Trophoblast cell (in vitro differentiated cells and primary cell): ENCODE measurements around the gene BAIAP2.

Experiments used
- DNase-seq, 2 donors: peaks; one replicate each; pipeline ENCODE4 v3.0.0-alpha.2; 2016
- H2AFZ ChIP-seq: 2 replicates; pipeline ENCODE4 v1.6.1; 2013; ENCODE audit warnings: low read length, moderate library complexity, mild to moderate bottlenecking; ENCODE audit not compliant: insufficient read depth, poor library complexity
- H2AK5ac ChIP-seq: 2 replicates; pipeline ENCODE4 v1.6.1; 2013; ENCODE audit warnings: mild to moderate bottlenecking, low read length
- H2BK120ac ChIP-seq: 2 replicates; pipeline ENCODE4 v1.6.1; 2013; ENCODE audit warnings: low read length, mild to moderate bottlenecking, moderate library complexity; ENCODE audit not compliant: insufficient read depth, poor library complexity
- H2BK12ac ChIP-seq: 2 replicates; pipeline ENCODE4 v1.6.1; 2013; ENCODE audit warnings: mild to moderate bottlenecking, low read length, moderate library complexity
- H2BK5ac ChIP-seq: 2 replicates; pipeline ENCODE4 v1.6.1; 2013; ENCODE audit warnings: low read length, low read depth, moderate library complexity, mild to moderate bottlenecking; ENCODE audit not compliant: poor library complexity
- H3K14ac ChIP-seq: 2 replicates; pipeline ENCODE4 v1.6.1; 2013; ENCODE audit warnings: mild to moderate bottlenecking, low read length
- H3K18ac ChIP-seq: 2 replicates; pipeline ENCODE4 v1.6.1; 2013; ENCODE audit warnings: mild to moderate bottlenecking, low read length
- H3K23ac ChIP-seq: 2 replicates; pipeline ENCODE4 v1.6.1; 2013; ENCODE audit warnings: low read length
- H3K27ac ChIP-seq: 2 replicates; pipeline ENCODE4 v1.5.1; 2013; ENCODE audit warnings: low read depth, mild to moderate bottlenecking, inconsistent platforms, low read length, moderate library complexity
- H3K27me3 ChIP-seq: 2 replicates; pipeline ENCODE4 v1.6.1; 2013; ENCODE audit warnings: inconsistent platforms, mild to moderate bottlenecking, low read length, moderate library complexity; ENCODE audit not compliant: insufficient read depth
- H3K36me3 ChIP-seq, 2 experiments: 1 replicate in 1 of 2; 2 replicates in 1 of 2; pipeline ENCODE4 v1.6.1; 2013; ENCODE audit warnings: low read length in 2 of 2, mild to moderate bottlenecking in 2 of 2, moderate library complexity in 1 of 2; ENCODE audit not compliant: insufficient read depth in 2 of 2, control insufficient read depth in 1 of 2
- H3K4ac ChIP-seq: 2 replicates; pipeline ENCODE4 v1.6.1; 2013; ENCODE audit warnings: low read depth, mild to moderate bottlenecking, low read length, moderate library complexity
- H3K4me1 ChIP-seq, 2 experiments: 1 replicate in 1 of 2; 2 replicates in 1 of 2; pipeline ENCODE4 v1.6.1; 2013; ENCODE audit warnings: low read length in 2 of 2, mild to moderate bottlenecking in 2 of 2, moderate library complexity in 1 of 2; ENCODE audit not compliant: insufficient read depth in 2 of 2, control insufficient read depth in 1 of 2
- H3K4me2 ChIP-seq: 2 replicates; pipeline ENCODE4 v1.6.1; 2013; ENCODE audit warnings: inconsistent platforms, mild to moderate bottlenecking, low read length, moderate library complexity
- H3K4me3 ChIP-seq: 2 replicates; pipeline ENCODE4 v1.5.1; 2013; ENCODE audit warnings: mild to moderate bottlenecking, low read depth, low read length, inconsistent platforms
- H3K79me1 ChIP-seq: one replicate; pipeline ENCODE4 v1.6.1; 2013; ENCODE audit warnings: low read length
- H3K79me2 ChIP-seq: 2 replicates; pipeline ENCODE4 v1.6.1; 2013; ENCODE audit warnings: low read length, mild to moderate bottlenecking; ENCODE audit not compliant: control insufficient read depth, insufficient read depth, poor library complexity
- H3K9ac ChIP-seq: 2 replicates; pipeline ENCODE4 v1.6.1; 2013; ENCODE audit warnings: mild to moderate bottlenecking, low read length
- H3K9me3 ChIP-seq: 2 replicates; pipeline ENCODE4 v1.6.1; 2013; ENCODE audit warnings: low read depth, mild to moderate bottlenecking, control low read depth, inconsistent platforms, low read length; ENCODE audit not compliant: insufficient read depth
- H4K12ac ChIP-seq: 2 replicates; pipeline ENCODE4 v1.6.1; 2013; ENCODE audit warnings: low read depth, mild to moderate bottlenecking, low read length, moderate library complexity
- H4K8ac ChIP-seq: 2 replicates; pipeline ENCODE4 v1.6.1; 2013; ENCODE audit warnings: low read depth, mild to moderate bottlenecking, low read length, moderate library complexity
- H4K91ac ChIP-seq: one replicate; pipeline ENCODE4 v1.6.1; 2013; ENCODE audit warnings: low read depth, mild to moderate bottlenecking, low read length, moderate library complexity
- WGBS: extraction: QIAGEN DNeasy Blood & Tissue Kit; methylation state at CpG from one replicate; pipeline ENCODE4 v1.1.7; 2013; ENCODE audit warnings: missing lambda C conversion rate; ENCODE audit not compliant: insufficient read length, insufficient coverage; ENCODE audit errors: extremely low coverage; 5-methylcytosine and 5-hydroxymethylcytosine counted together

The BAIAP2 gene

GRCh38 chr17:81138083-81138482, 103.1 kb downstream of the BAIAP2 start:
- H3K36me3 ChIP-seq, result no peaks in the 10 kb centered on the region
- H3K23ac ChIP-seq, result peak overlapping the region; percentile 1
- no peaks in the 10 kb centered on the region for H3K79me2 ChIP-seq
- H3K27ac ChIP-seq, result no peak overlapping the region
- no peak overlapping the region for H2BK120ac ChIP-seq
- no peak overlapping the region for H3K9ac ChIP-seq
- no peaks in the 10 kb centered on the region for H3K79me1 ChIP-seq
- H4K91ac ChIP-seq, result no peak overlapping the region
- H3K18ac ChIP-seq, result no peak overlapping the region
- no peak overlapping the region for H2AFZ ChIP-seq
- no peak overlapping the region for H3K14ac ChIP-seq
- H3K4me1 ChIP-seq, result peaks cover 2 to 3% of the 10 kb centered on the region in 2 experiments
- H3K4ac ChIP-seq, result no peak overlapping the region
- no peak overlapping the region for H2BK12ac ChIP-seq
- H2BK5ac ChIP-seq, result no peak overlapping the region
- peak overlapping the region; percentile 54 for H3K4me3 ChIP-seq
- no CpG with 5 or more reads among the region's 15 CpGs for WGBS
- no peak overlapping the region for H3K4me2 ChIP-seq
- H3K27me3 ChIP-seq, result no peaks in the 10 kb centered on the region
- no peak overlapping the region for H4K12ac ChIP-seq
- H4K8ac ChIP-seq, result no peak overlapping the region
- no peak overlapping the region for H2AK5ac ChIP-seq
- no peak for DNase-seq
- H3K9me3 ChIP-seq, result peaks cover 19% of the 10 kb centered on the region

GRCh38 chr17:81138500-81138899, 103.5 kb downstream of the BAIAP2 start:
- peak overlapping the region; percentile 47 for H3K4me3 ChIP-seq
- H3K27me3 ChIP-seq, result no peaks in the 10 kb centered on the region
- H2AFZ ChIP-seq, result no peak overlapping the region
- H3K36me3 ChIP-seq, result no peaks in the 10 kb centered on the region
- no peak overlapping the region for H3K27ac ChIP-seq
- no peak overlapping the region for H2BK5ac ChIP-seq
- no peak for DNase-seq
- H2BK120ac ChIP-seq, result no peak overlapping the region
- no CpG with 5 or more reads among the region's 25 CpGs for WGBS
- H4K91ac ChIP-seq, result no peak overlapping the region
- H3K18ac ChIP-seq, result no peak overlapping the region
- peaks cover 2 to 3% of the 10 kb centered on the region in 2 experiments for H3K4me1 ChIP-seq
- H4K12ac ChIP-seq, result no peak overlapping the region
- no peaks in the 10 kb centered on the region for H3K79me1 ChIP-seq
- H4K8ac ChIP-seq, result no peak overlapping the region
- no peak overlapping the region for H3K4ac ChIP-seq
- H3K79me2 ChIP-seq, result no peaks in the 10 kb centered on the region
- no peak overlapping the region for H2BK12ac ChIP-seq
- peaks cover 19% of the 10 kb centered on the region for H3K9me3 ChIP-seq
- no peak overlapping the region for H3K4me2 ChIP-seq
- H3K14ac ChIP-seq, result no peak overlapping the region
- no peak overlapping the region for H3K9ac ChIP-seq
- no peak overlapping the region for H2AK5ac ChIP-seq
- peak overlapping the region; percentile 3 for H3K23ac ChIP-seq

DNA sequence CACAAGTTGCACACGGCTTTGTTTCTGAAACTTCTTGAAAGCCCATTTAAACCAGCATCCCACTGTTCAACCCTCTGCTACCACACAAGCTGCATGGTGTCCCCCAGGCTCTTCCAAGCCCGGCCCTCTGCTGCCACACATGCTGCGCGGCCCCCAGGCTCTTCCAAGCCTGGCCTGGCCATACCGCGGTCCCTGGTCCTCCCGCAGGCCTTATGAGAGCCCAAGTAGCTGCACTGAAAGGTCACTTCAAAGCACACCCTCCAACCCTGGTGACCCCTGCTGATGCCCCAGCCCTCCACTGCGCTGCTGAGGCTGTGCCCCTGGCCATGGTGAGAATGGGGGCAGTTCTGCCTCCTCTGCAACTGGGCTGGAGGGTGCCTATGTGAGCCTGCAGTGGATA, 104.5 kb downstream of the BAIAP2 start:
- no peak overlapping the region for H3K18ac ChIP-seq
- peaks cover 19% of the 10 kb centered on the region for H3K9me3 ChIP-seq
- no peak overlapping the region for H4K12ac ChIP-seq
- H2BK5ac ChIP-seq, result no peak overlapping the region
- H3K23ac ChIP-seq, result no peak overlapping the region
- no peak overlapping the region for H3K4me2 ChIP-seq
- no peak overlapping the region for H3K14ac ChIP-seq
- peaks cover 0 to under 1% of the 10 kb centered on the region in 2 experiments for H3K4me1 ChIP-seq
- no peak overlapping the region for H2BK120ac ChIP-seq
- no peak overlapping the region for H2BK12ac ChIP-seq
- H3K79me1 ChIP-seq, result no peaks in the 10 kb centered on the region
- no peak for DNase-seq
- H3K36me3 ChIP-seq, result no peaks in the 10 kb centered on the region
- no peak overlapping the region for H3K4me3 ChIP-seq
- H3K4ac ChIP-seq, result no peak overlapping the region
- no peaks in the 10 kb centered on the region for H3K27me3 ChIP-seq
- no peak overlapping the region for H2AFZ ChIP-seq
- H4K8ac ChIP-seq, result no peak overlapping the region
- no peak overlapping the region for H3K9ac ChIP-seq
- H4K91ac ChIP-seq, result no peak overlapping the region
- no peaks in the 10 kb centered on the region for H3K79me2 ChIP-seq
- no peak overlapping the region for H2AK5ac ChIP-seq
- WGBS, result no CpG with 5 or more reads among the region's 8 CpGs
- H3K27ac ChIP-seq, result no peak overlapping the region

DNA sequence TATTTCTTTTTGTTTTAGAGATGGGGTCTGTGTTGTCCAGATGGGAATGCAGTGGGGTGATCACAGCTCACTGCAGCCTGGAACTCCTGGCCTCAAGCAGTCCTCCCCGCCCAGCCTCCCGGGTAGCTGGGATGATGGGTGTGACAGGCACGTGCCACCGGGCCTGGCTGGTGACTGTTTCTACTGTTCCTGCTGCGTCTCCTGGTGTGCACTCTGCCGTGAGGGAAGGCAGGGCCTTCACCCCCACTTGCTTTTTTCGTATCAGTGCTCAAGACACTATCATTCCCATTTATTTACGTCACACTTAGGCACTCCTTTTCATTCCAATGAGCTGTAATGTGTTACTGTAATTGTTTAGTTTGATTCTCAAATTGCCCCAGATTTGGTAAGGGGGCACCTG, 105.1 kb downstream of the BAIAP2 start:
- H3K27ac ChIP-seq, result no peak overlapping the region
- WGBS, result no CpG with 5 or more reads among the region's 8 CpGs
- no peak overlapping the region for H3K18ac ChIP-seq
- no peak for DNase-seq
- H3K9ac ChIP-seq, result no peak overlapping the region
- no peak overlapping the region for H2AFZ ChIP-seq
- no peaks in the 10 kb centered on the region for H3K79me1 ChIP-seq
- H3K27me3 ChIP-seq, result no peaks in the 10 kb centered on the region
- H3K36me3 ChIP-seq, result no peaks in the 10 kb centered on the region
- H3K79me2 ChIP-seq, result no peaks in the 10 kb centered on the region
- no peak overlapping the region for H3K4ac ChIP-seq
- no peak overlapping the region for H3K4me3 ChIP-seq
- no peak overlapping the region for H2BK12ac ChIP-seq
- no peak overlapping the region for H2BK120ac ChIP-seq
- H3K23ac ChIP-seq, result no peak overlapping the region
- H3K9me3 ChIP-seq, result peaks cover 19% of the 10 kb centered on the region
- H2AK5ac ChIP-seq, result no peak overlapping the region
- H3K4me2 ChIP-seq, result no peak overlapping the region
- H3K14ac ChIP-seq, result no peak overlapping the region
- H4K91ac ChIP-seq, result no peak overlapping the region
- H4K8ac ChIP-seq, result no peak overlapping the region
- H4K12ac ChIP-seq, result no peak overlapping the region
- no peaks in the 10 kb centered on the region for H3K4me1 ChIP-seq
- no peak overlapping the region for H2BK5ac ChIP-seq
